HG03060 (cell line): ENCODE data around the gene DOK5.
"Not testable (repeated sequence)": the region's sequence is repeated elsewhere in the genome, so short reads cannot be mapped to it uniquely, and the experiment has no call there.

Source experiments
- ATAC-seq: cut with Tn5 transposase; IDR thresholded peaks from one replicate; pipeline ENCODE4 v1.9.1; 2021; ENCODE audit warnings: low read depth, moderate number of reproducible peaks; ENCODE audit not compliant: unreplicated experiment

DOK5 gene

GRCh38 chr20:54469952-54470351 is 5.4 kb upstream of the DOK5 start:
- no peak for ATAC-seq

- no peak for ATAC-seq
Observed at GRCh38 chr20:54470697-54471096, 4.7 kb upstream of the DOK5 start.

- ATAC-seq: no peak
Observed at GRCh38 chr20:54472607-54473006, 2.8 kb upstream of the DOK5 start.

DNA sequence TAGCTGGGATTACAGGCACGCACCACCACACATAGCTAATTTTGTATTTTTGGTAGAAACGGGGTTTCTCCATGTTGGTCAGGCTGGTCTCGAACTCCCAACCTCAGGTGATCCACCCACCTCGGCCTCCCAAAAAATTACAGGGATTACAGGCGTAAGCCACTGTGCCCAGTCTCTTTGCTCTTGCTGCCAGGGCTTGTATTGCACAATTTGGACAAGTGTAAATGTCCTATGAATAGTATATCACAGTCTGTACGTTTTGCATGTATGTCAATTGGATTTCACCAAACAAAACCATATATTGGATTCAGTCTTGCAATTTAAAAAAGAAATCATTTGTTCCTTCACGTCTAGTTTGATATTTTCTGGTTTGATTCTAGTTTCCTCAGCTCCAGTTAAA is 2.1 kb upstream of the DOK5 start:
- ATAC-seq: no peak

GRCh38 chr20:54474046-54474445 is 1.3 kb upstream of the DOK5 start:
- no peak for ATAC-seq

- no peak for ATAC-seq
Observed at GRCh38 chr20:54474866-54475265, 527 bp upstream of the DOK5 start.

- no peak for ATAC-seq
Observed at GRCh38 chr20:54476169-54477009, 996 bp downstream of the DOK5 start.

DNA sequence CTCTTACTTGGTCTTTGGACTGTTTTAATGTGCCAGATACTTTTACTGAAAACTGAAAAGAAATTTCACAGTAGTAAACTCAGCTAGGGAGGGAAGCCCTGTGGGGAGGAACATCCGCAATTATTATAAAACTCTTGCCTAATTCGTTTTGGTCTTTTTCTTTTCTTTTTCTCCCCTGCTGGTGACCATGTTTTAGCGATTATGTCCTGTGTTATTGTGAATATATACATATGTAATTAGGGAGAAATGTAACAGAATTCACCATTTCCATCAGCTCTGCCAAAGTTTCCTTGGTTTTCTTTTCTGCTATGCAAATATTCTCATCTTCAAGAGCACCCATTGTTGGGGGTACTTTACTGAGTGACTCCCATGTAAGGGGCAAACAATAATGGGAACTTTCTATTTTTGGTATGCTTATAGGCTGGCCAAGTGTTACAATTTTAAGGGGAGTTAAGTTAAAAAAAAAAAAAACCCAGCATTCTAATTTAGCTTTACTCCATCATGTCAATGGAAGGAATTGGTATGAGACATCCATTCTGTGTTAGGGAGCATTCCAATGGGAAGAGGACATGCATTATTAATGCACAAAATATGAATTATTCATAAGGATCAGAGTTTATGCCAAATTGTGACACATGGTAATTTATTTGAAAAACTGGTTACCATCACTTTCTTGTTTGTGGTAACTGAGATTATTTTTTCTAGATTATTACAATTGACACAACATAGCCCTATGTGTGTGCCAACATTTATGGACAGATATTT is 2.0 kb downstream of the DOK5 start:
- no peak for ATAC-seq

GRCh38 chr20:54479138-54479906 is 3.9 kb downstream of the DOK5 start:
- peak; percentile 41 for ATAC-seq

DNA sequence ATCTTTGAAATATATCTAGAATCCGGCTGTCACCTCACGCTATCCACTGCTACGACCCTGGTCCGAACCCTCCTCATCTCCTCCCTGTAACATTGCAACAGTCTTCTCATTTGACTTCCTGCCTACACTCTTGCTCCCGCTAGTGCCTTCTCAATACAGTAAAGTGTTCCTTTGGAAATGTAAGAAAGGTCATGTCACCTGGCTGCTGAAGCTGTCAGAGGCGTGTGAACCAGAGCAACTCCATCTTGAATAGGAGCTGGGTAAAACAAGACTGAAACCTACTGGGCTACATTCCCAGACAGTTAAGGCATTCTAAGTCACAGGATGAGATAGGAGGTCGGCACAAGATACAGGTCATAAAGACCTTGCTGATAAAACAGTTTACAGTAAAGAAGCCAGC is 4.5 kb downstream of the DOK5 start:
- not testable (repeated sequence) for ATAC-seq

DNA sequence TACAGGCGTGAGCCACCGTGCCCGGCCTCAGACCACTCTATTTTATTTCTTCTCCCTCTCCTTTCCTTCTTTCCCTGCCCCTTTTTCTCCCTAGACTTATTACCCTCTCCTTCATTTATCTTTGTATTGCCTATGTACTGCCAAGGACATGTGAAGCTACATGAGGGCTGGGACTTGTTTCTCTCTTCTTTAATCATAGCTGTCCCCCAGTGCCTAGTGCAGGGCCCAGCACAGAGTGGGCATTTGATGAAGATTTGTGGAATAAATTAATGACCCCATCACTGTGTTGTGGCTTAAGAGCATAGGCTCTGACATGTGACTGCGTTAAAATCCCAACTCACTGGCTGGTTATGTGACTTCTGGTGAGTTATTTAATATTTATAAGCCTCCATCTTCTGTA is 6.0 kb downstream of the DOK5 start:
- no peak for ATAC-seq

GRCh38 chr20:54485631-54486030 is 10.2 kb downstream of the DOK5 start:
- no peak for ATAC-seq

DNA sequence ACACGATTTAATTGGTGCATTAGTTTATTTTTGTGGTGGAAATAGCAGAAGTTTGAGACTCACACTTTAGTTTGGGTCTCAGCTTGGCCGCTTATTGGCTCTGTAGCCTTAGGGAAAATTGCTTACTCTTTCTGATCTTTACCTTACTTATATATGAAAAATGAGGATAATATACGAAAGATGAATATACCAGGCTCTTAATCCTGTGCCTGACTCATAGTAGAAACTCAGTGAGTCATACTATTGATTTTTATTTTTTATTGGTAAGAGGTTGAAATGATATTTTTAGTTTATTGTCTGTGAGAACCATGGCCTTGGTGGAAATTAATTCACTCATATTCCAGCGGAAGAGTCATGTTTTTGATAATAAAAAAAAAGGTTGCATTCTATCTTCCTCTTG is 11.2 kb downstream of the DOK5 start:
- no peak for ATAC-seq

GRCh38 chr20:54488442-54488841 is 13.0 kb downstream of the DOK5 start:
- ATAC-seq: no peak

DNA sequence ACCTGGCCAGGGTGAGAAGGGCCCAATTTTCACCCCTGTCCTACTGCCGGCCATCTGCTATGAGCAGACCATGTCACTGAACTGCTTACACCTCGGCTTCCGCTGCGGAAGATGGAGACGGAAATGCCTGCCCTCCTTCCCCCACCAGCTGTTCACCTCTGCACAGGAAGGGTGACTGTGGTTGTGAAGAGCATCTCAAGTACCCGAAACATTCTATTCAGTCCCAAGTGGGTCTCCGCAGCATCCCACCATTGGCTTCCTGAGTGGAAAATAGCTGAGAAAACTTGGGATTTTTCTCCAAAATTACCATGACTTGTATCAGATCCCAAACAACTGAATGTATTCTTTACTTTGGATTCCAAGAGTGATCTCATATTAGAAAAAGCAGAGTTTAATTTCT is 16.1 kb downstream of the DOK5 start:
- no peak for ATAC-seq

- ATAC-seq: no peak
Observed at GRCh38 chr20:54494303-54495006, 19.1 kb downstream of the DOK5 start.

GRCh38 chr20:54497931-54498718 is 22.7 kb downstream of the DOK5 start:
- no peak for ATAC-seq

GRCh38 chr20:54499111-54499510 is 23.7 kb downstream of the DOK5 start:
- ATAC-seq: no peak

GRCh38 chr20:54502179-54502578 is 26.8 kb downstream of the DOK5 start:
- ATAC-seq: no peak

DNA sequence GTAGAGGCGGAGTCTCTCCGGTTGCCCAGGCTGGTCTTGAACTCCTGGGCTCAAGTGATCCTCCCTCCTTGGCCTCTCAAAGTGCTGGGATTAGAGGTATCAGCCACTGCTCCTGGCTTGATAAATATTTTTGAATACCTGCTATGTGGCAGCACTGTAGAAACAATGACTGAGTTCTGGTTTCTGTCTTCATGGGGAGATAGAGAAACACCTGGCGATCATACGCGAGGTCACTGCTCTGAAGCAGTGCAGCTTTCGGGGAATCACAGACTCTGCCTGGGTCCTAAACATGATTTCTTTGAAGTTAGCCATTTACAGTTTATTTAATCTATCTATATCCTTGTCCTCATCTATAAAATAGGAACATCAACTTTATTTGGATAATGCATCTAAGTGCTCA is 31.2 kb downstream of the DOK5 start:
- ATAC-seq: no peak
